ENCODE measurements around the gene UHRF2. TPM values are rescaled to one million over a fixed set of nuclear protein-coding genes. Genes with fewer than 3 reads are reported as not detected.

UHRF2 gene, protein sequence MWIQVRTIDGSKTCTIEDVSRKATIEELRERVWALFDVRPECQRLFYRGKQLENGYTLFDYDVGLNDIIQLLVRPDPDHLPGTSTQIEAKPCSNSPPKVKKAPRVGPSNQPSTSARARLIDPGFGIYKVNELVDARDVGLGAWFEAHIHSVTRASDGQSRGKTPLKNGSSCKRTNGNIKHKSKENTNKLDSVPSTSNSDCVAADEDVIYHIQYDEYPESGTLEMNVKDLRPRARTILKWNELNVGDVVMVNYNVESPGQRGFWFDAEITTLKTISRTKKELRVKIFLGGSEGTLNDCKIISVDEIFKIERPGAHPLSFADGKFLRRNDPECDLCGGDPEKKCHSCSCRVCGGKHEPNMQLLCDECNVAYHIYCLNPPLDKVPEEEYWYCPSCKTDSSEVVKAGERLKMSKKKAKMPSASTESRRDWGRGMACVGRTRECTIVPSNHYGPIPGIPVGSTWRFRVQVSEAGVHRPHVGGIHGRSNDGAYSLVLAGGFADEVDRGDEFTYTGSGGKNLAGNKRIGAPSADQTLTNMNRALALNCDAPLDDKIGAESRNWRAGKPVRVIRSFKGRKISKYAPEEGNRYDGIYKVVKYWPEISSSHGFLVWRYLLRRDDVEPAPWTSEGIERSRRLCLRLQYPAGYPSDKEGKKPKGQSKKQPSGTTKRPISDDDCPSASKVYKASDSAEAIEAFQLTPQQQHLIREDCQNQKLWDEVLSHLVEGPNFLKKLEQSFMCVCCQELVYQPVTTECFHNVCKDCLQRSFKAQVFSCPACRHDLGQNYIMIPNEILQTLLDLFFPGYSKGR
- total RNA-seq (101 and 106 TPM in 2 replicates), polyA plus RNA-seq (53.9 and 63.5 TPM in 2 replicates), polyA minus RNA-seq (160 and 174 TPM in 2 replicates), Bru-seq, nascent RNA (percentile 97 among the genes with signal in this experiment), BruChase-seq, experiment 1, labeled RNA remaining after a 6-hour chase (percentile 92 among the genes with signal in this experiment), BruChase-seq, experiment 2, labeled RNA remaining after a 2-hour chase (percentile 95 among the genes with signal in this experiment)
- polyA plus RNA-seq (2011; cell fraction: cytosol; rRNA removed), result 35.5 and 38.6 TPM in 2 replicates
- polyA plus RNA-seq (2011; cell fraction: nucleus; rRNA removed), result 358 and 413 TPM in 2 replicates
- 71.1 and 83.1 TPM in 2 replicates for polyA plus RNA-seq (2012)
- polyA minus RNA-seq (2011; cell fraction: cytosol; rRNA and poly(A)+ RNA removed), result 30.6 TPM
- polyA minus RNA-seq (2011; cell fraction: nucleus; rRNA and poly(A)+ RNA removed), result 399 and 492 TPM in 2 replicates
- long read RNA-seq, transcript UHRF2-201 (16 exons, 3,452 nt), result major isoform, 32 of 355 reads
- long read RNA-seq, partial matches to known transcripts, result 5 of 355 reads
- long read RNA-seq, other reads (novel, unspliced or antisense), result 315 of 355 reads

DNA sequence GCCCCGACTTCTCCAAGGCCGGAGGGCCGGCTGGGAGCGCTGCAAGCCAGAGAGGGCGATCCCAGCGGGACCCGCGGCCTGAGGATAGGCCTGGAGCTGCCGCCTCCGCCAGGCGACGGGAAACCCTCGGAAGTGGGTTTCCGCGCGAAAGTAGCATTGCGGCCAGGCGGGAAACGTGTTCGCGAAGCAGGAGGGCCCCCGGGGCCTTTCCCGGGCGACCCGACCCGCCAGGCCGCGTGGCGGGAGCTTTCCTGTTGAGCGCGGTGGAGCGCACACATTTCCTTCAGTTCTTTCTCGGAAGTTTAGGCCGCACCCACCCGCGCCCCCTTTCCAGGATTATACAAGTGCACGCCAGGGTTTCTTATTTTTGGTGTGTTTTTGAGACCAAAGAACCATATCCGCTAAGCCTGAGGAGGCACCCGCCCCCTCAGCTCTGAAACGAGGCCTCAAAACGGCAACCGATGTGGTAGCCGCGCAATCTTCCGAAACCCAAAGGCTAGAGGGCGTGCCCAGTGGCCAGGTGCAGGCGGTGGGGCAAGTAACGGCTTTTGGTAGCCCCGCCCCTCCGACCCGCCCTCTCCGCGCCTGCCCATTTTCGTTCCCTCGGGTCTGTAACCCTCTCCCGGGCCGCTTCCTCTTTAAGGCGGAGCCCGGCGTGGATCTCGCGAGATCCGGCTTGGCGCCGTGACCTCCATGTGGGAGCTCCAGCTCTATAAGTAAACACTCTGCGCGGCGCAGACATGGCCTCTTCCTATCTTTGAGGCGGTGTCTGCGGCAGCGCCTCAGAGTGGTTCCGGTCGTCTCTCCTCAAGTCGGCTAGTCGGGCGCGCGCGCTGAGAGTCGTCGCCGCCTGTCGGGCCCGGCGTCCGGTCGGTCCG, at the start of gene UHRF2:
Gene UHRF2, plus strand, starts transcription at position 713 of the 878 bp plus-strand sequence. CDS start 292 bp downstream, outside the sequence.
- intact Hi-C loops (cut with micrococcal nuclease) (loop anchor here (1.0 to 10.0 kb wide), 10 partner anchors 55 to 405 kb away; a partner anchor contains a TSS), dilution Hi-C loops (cut with MboI; ENCODE audit: extremely low pct_ligation_motif_present, low sequenced_read_pairs) (no loop called here)
- peaks cover 0 to 2% of the 10 kb centered on the region in 2 experiments for H3K36me3 ChIP-seq (ENCODE audit: control insufficient read depth in 2 of 2, extremely low read depth in 1 of 2, insufficient read depth in 2 of 2, low read length in 2 of 2)
- TF ChIP-seq, protein P1, sequence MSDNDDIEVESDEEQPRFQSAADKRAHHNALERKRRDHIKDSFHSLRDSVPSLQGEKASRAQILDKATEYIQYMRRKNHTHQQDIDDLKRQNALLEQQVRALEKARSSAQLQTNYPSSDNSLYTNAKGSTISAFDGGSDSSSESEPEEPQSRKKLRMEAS (IDR thresholded peaks at IDR 0.05; ENCODE audit: insufficient read depth, insufficient read length), result peak; percentile 58
- TF ChIP-seq, protein P2, sequence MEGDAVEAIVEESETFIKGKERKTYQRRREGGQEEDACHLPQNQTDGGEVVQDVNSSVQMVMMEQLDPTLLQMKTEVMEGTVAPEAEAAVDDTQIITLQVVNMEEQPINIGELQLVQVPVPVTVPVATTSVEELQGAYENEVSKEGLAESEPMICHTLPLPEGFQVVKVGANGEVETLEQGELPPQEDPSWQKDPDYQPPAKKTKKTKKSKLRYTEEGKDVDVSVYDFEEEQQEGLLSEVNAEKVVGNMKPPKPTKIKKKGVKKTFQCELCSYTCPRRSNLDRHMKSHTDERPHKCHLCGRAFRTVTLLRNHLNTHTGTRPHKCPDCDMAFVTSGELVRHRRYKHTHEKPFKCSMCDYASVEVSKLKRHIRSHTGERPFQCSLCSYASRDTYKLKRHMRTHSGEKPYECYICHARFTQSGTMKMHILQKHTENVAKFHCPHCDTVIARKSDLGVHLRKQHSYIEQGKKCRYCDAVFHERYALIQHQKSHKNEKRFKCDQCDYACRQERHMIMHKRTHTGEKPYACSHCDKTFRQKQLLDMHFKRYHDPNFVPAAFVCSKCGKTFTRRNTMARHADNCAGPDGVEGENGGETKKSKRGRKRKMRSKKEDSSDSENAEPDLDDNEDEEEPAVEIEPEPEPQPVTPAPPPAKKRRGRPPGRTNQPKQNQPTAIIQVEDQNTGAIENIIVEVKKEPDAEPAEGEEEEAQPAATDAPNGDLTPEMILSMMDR (IDR thresholded peaks at IDR 0.05; ENCODE audit: extremely low read depth in 1 of 2, insufficient read depth in 1 of 2, low read depth in 1 of 2, low read length in 2 of 2), result peak in 1 of 2 donors; percentile 4
- no peak for TF ChIP-seq MYC (IDR thresholded peaks at IDR 0.05; ENCODE audit: low read depth, low read length)
- peak; percentile 83 for TF ChIP-seq POLR2AphosphoS5 (IDR thresholded peaks at IDR 0.05; ENCODE audit: insufficient read depth, low read depth, low read length)
- TF ChIP-seq EZH2 (IDR thresholded peaks at IDR 0.05; ENCODE audit: borderline replicate concordance, low read depth, low read length, severe bottlenecking), result no peak
- no peak for TF ChIP-seq GATA2 (IDR thresholded peaks at IDR 0.05; ENCODE audit: insufficient read depth, insufficient read length, low read depth, low read length)
- TF ChIP-seq POLR2A (IDR thresholded peaks at IDR 0.05; ENCODE audit: low read depth, low read length), result peak; percentile 89
- peaks cover 7% of the 10 kb centered on the region for H4K20me1 ChIP-seq (replicated peaks; ENCODE audit: control insufficient read depth, extremely low read depth, insufficient read depth, low read length)
- CTCF ChIA-PET, result interaction anchor here (0.7 to 4.0 kb wide), 10 partner anchors 13 to 358 kb away, joined by 3 to 23 read pairs (median 4); no protein-coding TSS in a partner anchor
- peaks cover 24% of the 10 kb centered on the region for H3K4me1 ChIP-seq (ENCODE audit: control insufficient read depth, extremely low read depth, insufficient read depth, low read length)
- peak within 1 kb of the TSS; percentile 98 for H3K4me2 ChIP-seq (ENCODE audit: insufficient read depth, low read length)
- H3K9me1 ChIP-seq (replicated peaks; ENCODE audit: control insufficient read depth, extremely low read depth, insufficient read depth, low read length), result no peaks in the 10 kb centered on the region
- BruUV-seq (replicated peaks), result TSS peak; percentile 68
- peak within 1 kb of the TSS; percentile 95 for H2AFZ ChIP-seq (ENCODE audit: low read depth, low read length)
- POLR2A ChIA-PET, result interaction anchor here (0.7 to 1.1 kb wide), 2 partner anchors 16 to 155 kb away, joined by 3 read pairs; no protein-coding TSS in a partner anchor
- H3K27ac ChIP-seq (ENCODE audit: insufficient read depth, low read depth, low read length), result peak within 1 kb of the TSS; percentile 91
- FAIRE-seq, result peak; percentile 67
- peak within 1 kb of the TSS; percentile 53 to 100 (median 98) for H3K4me3 ChIP-seq (replicated peaks in 1 of 3; ENCODE audit: insufficient read depth in 1 of 3, low read depth in 1 of 3, low read length in 3 of 3)
- H3K9me3 ChIP-seq (replicated peaks; ENCODE audit: control insufficient read depth, insufficient read depth, low read length), result no peaks in the 10 kb centered on the region
- H3K9ac ChIP-seq (replicated peaks; ENCODE audit: extremely low read depth, insufficient read depth, low read length), result peak within 1 kb of the TSS; percentile 99
- DNase-seq (ENCODE audit: low read depth, low spot score), result peak; percentile 97
- peaks cover 0 to 3% of the 10 kb centered on the region in 2 experiments for H3K27me3 ChIP-seq (ENCODE audit: control insufficient read depth in 2 of 2, insufficient read depth in 2 of 2, low read length in 2 of 2)
- peaks cover 46% of the 10 kb centered on the region for H3K79me2 ChIP-seq (ENCODE audit: control insufficient read depth, insufficient read depth, low read length)
